SK-N-SH treated with all-trans-retinoic acid at 6 μM for 48 hours (cell line): ENCODE data around the gene SLC9A2.

Experiments
- RARB ChIP-seq: fragments of 250-450 bp; sonication (Bioruptor Pico); IDR thresholded peaks from 2 replicates; pipeline ENCODE4 v1.8.0; 2021; ENCODE audit warnings: mild to moderate bottlenecking, moderate library complexity
- ZFP3 ChIP-seq: fragments of 250-450 bp; sonication (Bioruptor Pico); IDR thresholded peaks from 2 replicates; pipeline ENCODE4 v1.5.0; 2020; ENCODE audit warnings: mild to moderate bottlenecking, moderate library complexity

GRCh38 chr2:102736110-102736409 lies 116.7 kb downstream of the SLC9A2 start:
- TF ChIP-seq ZFP3 (CRISPR knock-in tag): no peak
- TF ChIP-seq RARB (CRISPR knock-in tag): no peak
